Measurements from ENCODE around the gene ENTREP3.

Gene ENTREP3

GRCh38 chr1:155254714-155255242 is 505 bp downstream of the ENTREP3 start:
- H3K27ac ChIP-seq: peak overlapping the region; percentile 81
- TF ChIP-seq CTCF (conservative IDR thresholded peaks at IDR 0.05) (no peak), ZFX (IDR thresholded peaks at IDR 0.05) (peak; percentile 44; the same call in 1 of the 2 replicates)

DNA sequence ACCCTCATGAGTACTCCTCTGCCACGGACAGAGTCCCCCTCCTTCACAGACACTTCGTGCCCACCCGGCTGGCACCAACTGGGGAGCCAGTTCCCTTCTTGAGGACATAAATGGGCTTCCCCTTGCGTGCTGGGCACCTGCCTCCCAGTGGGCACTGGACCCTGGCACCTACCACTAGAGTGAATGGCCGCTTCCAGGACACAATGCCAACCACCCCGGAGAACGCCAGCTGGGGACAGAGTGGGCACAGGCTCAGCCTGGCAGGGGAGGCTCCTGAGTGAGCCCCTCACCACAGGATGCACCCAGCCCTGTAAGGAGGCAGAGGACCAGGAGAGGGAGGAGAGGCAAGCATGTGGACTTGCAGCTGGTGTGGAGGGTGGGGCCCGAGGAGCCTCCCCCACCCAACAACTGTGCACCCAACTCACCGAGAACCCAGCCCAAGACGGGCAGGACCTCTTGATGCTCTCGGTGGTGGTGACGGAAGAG is 1.0 kb downstream of the ENTREP3 start:
- no peak for TF ChIP-seq CTCF (conservative IDR thresholded peaks at IDR 0.05)
- no peak for TF ChIP-seq ZFX (IDR thresholded peaks at IDR 0.05)
- peak overlapping the region; percentile 81 for H3K27ac ChIP-seq

DNA sequence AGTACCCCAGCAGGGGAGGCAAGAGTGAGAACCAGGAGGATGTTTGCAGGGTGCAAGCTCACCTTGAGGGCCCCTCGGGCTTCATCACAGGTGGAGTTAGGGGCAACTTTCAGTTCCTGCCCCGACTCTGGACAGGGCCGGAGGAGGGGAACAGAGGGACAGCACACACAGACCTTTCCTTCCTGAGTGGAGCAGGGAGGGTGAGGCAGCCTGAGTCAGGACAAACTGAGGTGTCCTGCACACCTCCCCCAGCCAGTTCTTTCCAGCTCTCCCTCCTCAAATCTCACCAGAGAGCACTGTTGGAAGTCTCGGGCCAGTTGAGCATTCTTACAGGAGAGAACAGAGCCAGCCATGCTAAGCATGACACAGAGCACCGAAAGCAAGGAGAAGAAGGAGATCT is 1.5 kb downstream of the ENTREP3 start:
- H3K27ac ChIP-seq: peak overlapping the region; percentile 81; the same call in 1 of the 2 replicates
- no peak for TF ChIP-seq ZFX (IDR thresholded peaks at IDR 0.05)
- no peak for TF ChIP-seq CTCF (conservative IDR thresholded peaks at IDR 0.05)

- TF ChIP-seq ZFX (IDR thresholded peaks at IDR 0.05) (no peak), CTCF (conservative IDR thresholded peaks at IDR 0.05) (no peak)
- no peak overlapping the region for H3K27ac ChIP-seq
Measured at GRCh38 chr1:155253208-155253607, 2.1 kb downstream of the ENTREP3 start.

DNA sequence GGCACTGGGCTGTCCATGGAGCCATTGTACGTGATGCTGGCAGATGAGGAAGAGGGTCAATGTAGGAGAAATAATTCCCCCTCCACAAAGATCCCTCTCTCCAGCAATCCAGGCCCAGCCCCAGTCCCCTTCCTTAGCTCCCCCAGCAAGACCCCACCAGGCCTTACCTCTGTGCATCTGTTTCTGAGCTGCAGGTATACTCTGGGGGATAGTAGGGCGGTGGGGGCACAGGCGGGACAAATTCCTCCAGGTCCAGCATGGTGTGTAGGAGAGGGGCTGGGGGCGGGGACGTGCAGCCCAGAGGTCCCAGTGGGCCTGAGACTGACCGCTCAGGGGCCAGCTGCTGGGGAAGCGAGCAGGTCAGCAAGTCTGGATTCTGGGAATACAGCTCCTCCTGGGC is 3.7 kb downstream of the ENTREP3 start:
- TF ChIP-seq CTCF (conservative IDR thresholded peaks at IDR 0.05) (no peak), ZFX (IDR thresholded peaks at IDR 0.05) (no peak)
- no peak overlapping the region for H3K27ac ChIP-seq

DNA sequence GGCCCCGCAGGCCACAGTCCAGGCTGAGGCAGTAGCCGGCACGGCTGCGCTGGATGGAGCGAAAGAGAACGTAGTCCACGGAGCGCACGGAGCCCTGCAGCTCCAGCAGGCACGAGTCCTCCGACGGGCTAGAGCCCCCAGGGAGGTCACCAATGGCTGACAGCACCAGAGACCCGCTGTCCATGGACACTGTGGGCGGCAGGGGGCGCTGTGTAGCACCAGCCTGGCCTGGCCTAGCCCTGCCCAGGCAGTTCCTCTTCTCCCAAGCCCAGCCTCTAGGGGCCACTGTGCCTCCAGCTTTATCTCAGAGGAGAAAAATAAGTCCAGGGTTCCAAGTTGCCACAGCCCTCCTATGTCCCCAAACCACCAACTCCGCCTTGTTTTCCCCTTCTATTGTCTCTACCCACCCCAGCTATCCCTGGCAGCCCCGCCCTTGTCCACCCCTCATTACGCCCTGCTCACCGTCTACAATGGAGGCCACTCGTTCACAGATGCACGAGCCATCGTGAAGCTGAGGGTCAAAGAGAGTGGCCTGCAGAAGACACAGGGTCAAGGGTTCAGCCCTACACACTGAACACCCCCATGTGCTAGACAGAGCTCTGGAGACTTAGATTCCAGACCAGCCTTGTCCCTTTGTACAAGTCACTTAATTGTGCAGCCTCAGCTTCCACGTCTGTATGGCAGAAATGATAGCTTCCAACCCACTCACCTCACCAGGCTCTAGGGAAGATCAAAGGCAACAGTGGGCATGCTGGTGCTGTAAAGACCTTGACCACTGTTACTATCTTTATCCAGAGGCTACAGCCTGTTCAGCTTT is 4.4 kb downstream of the ENTREP3 start:
- TF ChIP-seq CTCF (conservative IDR thresholded peaks at IDR 0.05): peak; percentile 100
- TF ChIP-seq ZFX (IDR thresholded peaks at IDR 0.05): no peak
- H3K27ac ChIP-seq: no peak overlapping the region

- TF ChIP-seq ZFX (IDR thresholded peaks at IDR 0.05): no peak
- 0 out of 2 replicates have a peak, but pooled peaks have one; percentile 79 for TF ChIP-seq CTCF (conservative IDR thresholded peaks at IDR 0.05)
- no peak overlapping the region for H3K27ac ChIP-seq
Measured at GRCh38 chr1:155250246-155250632, 5.0 kb downstream of the ENTREP3 start.

Measured in C4-2B (cell line).